Esophagus squamous epithelium (tissue), 4 donors: ENCODE data around the gene CAPN2.

Experiments used
- POLR2A ChIP-seq, 4 donors: fragments of 450-650 bp; IDR thresholded peaks; one replicate each; pipeline ENCODE4 v1.6.1; 2017; ENCODE audit warnings: antibody characterized with exemption in 4 of 4, mild to moderate bottlenecking in 4 of 4, moderate library complexity in 3 of 4
- TF ChIP-seq, protein P1 (sequence below), 6 experiments: fragments of 450-650 bp in 4 of 6; fragments of 200-600 bp in 2 of 6; sonication (generic) in 2 of 6; IDR thresholded peaks; one replicate each; pipeline ENCODE4 v1.5.1; 2016 to 2019; ENCODE audit warnings: antibody characterized with exemption in 6 of 6, mild to moderate bottlenecking in 4 of 6, moderate library complexity in 4 of 6

DNA sequence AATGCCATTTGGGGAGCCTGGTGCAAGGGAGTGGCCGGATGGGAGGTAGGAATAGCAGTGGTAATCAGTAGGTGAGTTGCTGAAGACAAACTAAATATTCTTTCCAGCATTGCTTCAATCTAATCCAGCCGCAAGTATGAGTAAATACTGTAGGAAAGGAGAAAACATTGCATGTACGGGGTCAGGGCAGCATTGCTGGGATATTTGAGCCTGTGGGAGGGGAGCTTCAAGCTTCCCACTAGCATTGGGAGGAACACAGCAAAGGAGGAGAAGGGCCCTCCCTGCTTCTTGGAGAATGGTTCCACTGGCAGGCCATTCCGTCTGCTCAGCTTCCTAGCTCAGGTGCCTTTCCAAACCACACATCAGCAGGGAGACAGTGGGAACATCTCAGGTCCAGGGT lies 15.2 kb downstream of the CAPN2 start:
- TF ChIP-seq, protein P1, sequence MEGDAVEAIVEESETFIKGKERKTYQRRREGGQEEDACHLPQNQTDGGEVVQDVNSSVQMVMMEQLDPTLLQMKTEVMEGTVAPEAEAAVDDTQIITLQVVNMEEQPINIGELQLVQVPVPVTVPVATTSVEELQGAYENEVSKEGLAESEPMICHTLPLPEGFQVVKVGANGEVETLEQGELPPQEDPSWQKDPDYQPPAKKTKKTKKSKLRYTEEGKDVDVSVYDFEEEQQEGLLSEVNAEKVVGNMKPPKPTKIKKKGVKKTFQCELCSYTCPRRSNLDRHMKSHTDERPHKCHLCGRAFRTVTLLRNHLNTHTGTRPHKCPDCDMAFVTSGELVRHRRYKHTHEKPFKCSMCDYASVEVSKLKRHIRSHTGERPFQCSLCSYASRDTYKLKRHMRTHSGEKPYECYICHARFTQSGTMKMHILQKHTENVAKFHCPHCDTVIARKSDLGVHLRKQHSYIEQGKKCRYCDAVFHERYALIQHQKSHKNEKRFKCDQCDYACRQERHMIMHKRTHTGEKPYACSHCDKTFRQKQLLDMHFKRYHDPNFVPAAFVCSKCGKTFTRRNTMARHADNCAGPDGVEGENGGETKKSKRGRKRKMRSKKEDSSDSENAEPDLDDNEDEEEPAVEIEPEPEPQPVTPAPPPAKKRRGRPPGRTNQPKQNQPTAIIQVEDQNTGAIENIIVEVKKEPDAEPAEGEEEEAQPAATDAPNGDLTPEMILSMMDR (IDR thresholded peaks at IDR 0.05) = no peak
- no peak for TF ChIP-seq POLR2A (IDR thresholded peaks at IDR 0.05)
